Activated CD4-positive, alpha-beta T cell treated with anti-CD3 and anti-CD28 coated beads for 48 hours (primary cell): ENCODE results near the gene CCDC89.

Experiments used
- DNase-seq: peaks from one replicate; pipeline ENCODE4 v3.0.0-alpha.2; 2020

CCDC89 gene

DNA sequence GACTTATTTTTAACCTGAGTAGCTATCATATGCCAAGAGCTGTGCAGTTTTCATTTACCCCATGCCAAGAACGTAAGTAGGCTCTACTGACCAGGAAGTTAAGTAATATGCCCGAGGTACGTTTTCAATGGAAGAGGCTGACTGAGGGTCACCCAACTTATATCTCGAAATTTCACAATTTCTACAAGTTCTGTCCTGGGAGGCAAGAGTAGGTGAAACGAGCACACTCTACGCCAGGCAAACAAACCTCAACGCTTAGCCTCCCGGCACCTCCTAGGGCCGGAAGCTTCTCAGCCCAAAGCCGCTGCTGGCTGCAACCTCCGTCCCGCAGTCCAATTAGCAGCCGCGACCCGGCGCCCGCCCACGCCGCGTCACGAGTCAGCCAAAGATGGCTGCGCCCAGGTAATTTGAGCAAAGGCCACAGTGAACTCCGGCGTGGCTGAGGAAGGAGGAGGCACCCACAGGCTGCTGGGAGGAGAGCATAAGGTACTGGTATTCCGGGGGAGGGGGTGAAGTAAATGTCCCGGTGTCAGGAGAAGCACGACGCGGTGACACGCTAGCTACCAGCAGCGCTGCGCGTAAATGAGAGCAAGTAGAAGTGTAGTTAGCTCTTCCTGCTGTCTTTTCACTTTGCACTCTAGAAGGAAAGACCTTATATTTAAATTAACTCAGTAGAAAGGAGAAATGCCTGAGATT lies 38.2 kb downstream of the CCDC89 start, which contains the start of gene TMEM126A:
TSS of gene TMEM126A (plus strand) at position 364 of the 696 bp plus-strand sequence. CDS start 2,289 bp downstream, outside the sequence.
- DNase-seq: peak; percentile 95

DNA sequence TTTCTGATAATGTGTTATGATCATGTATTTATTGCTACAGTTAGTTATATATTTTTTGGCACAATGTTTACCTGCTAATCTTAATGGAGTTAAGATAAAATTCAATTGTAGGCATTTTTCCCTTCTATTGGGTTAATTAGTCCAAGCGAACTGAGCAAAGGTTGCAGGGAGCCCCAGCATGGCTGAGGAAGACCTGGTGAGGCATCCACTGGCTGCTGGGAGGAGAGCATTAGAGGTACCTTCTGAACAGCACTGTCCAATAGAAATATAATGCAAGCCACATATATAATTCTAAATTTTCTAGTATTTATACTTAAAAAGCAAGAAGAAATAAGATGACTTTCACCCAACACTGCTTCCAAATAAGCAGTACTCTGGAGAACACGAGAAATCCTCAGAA lies 38.9 kb downstream of the CCDC89 start:
- no peak for DNase-seq

- no peak for DNase-seq
Measured at GRCh38 chr11:85643191-85643614, 42.8 kb downstream of the CCDC89 start.

- DNase-seq: no peak
Measured at GRCh38 chr11:85634747-85635146, 51.2 kb downstream of the CCDC89 start.
